HepG2 (cell line): ENCODE results near the gene CXCR5. TPM values are rescaled to one million over a fixed set of nuclear protein-coding genes. Genes with fewer than 3 reads are reported as not detected.

Source experiments
- FOXA1 ChIP-seq, 2 experiments: fragments of 450-650 bp in 1 of 2; sonication (generic) in 1 of 2; formaldehyde crosslinking in 1 of 2; IDR thresholded peaks; 2 replicates each; pipeline versions ENCODE4 v1.4.0 to v1.6.1; 2016 to 2020; ENCODE audit warnings: missing genetic modification reagents in 1 of 2
- HNRNPUL1 ChIP-seq: fragments of 200-400 bp; formaldehyde crosslinking; IDR thresholded peaks from 2 replicates; pipeline ENCODE4 v1.6.1; 2017; ENCODE audit warnings: low read depth, mild to moderate bottlenecking, low read length, moderate library complexity
- IKZF1 ChIP-seq: fragments of 450-650 bp; IDR thresholded peaks from 2 replicates; pipeline ENCODE4 v1.7.1; 2016
- ISL2 ChIP-seq: sonication (generic); formaldehyde crosslinking; IDR thresholded peaks from 2 replicates; pipeline ENCODE4 v1.5.0; 2020; ENCODE audit warnings: missing genetic modification reagents
- NCOR1 ChIP-seq: fragments of 200-600 bp; sonication (generic); IDR thresholded peaks from 2 replicates; pipeline ENCODE4 v1.7.0; 2017; ENCODE audit warnings: antibody characterized with exemption, low read length, borderline replicate concordance
- NFE2 ChIP-seq: sonication (generic); formaldehyde crosslinking; IDR thresholded peaks from 2 replicates; pipeline ENCODE4 v1.4.0; 2020; ENCODE audit warnings: missing genetic modification reagents
- PTBP1 ChIP-seq: fragments of 200-400 bp; formaldehyde crosslinking; IDR thresholded peaks from 2 replicates; pipeline ENCODE4 v1.6.1; 2018; ENCODE audit warnings: low read length, low read depth; ENCODE audit not compliant: poor library complexity, severe bottlenecking
- SRF ChIP-seq: IDR thresholded peaks from 2 replicates; pipeline ENCODE4 v1.6.1; 2011; ENCODE audit warnings: mild to moderate bottlenecking, low read depth, low read length, moderate library complexity
- SRSF4 ChIP-seq: fragments of 200-400 bp; formaldehyde crosslinking; IDR thresholded peaks from one replicate; pipeline ENCODE4 v1.6.1; 2018; ENCODE audit warnings: mild to moderate bottlenecking, low read depth, low read length, moderate library complexity; ENCODE audit not compliant: poor library complexity, severe bottlenecking
- ZBTB7A ChIP-seq: sonication (generic); formaldehyde crosslinking; IDR thresholded peaks from 2 replicates; pipeline ENCODE4 v1.8.0; 2022; ENCODE audit warnings: mild to moderate bottlenecking, missing genetic modification reagents
- ZNF136 ChIP-seq: sonication (generic); formaldehyde crosslinking; IDR thresholded peaks from 2 replicates; pipeline ENCODE4 v1.8.1; 2022; ENCODE audit warnings: low read depth, mild to moderate bottlenecking, moderate library complexity, missing genetic modification reagents
- ZNF430 ChIP-seq: sonication (generic); formaldehyde crosslinking; IDR thresholded peaks from 2 replicates; pipeline ENCODE4 v1.9.0; 2021; ENCODE audit warnings: mild to moderate bottlenecking, missing genetic modification reagents
- ZNF724P ChIP-seq: sonication (generic); formaldehyde crosslinking; IDR thresholded peaks from 2 replicates; pipeline ENCODE4 v1.8.0; 2022; ENCODE audit warnings: missing genetic modification reagents, borderline replicate concordance
- ZNF766 ChIP-seq: sonication (generic); formaldehyde crosslinking; IDR thresholded peaks from 2 replicates; pipeline ENCODE4 v1.5.0; 2020; ENCODE audit warnings: missing genetic modification reagents, borderline replicate concordance
- ZSCAN5A ChIP-seq: sonication (generic); formaldehyde crosslinking; IDR thresholded peaks from 2 replicates; pipeline ENCODE4 v1.8.0; 2022; ENCODE audit warnings: mild to moderate bottlenecking, missing genetic modification reagents, borderline replicate concordance
- polyA plus RNA-seq, 8 experiments: library from polyadenylated mRNA; depleted of rRNA in 3 of 8; stranded (reverse) in 7 of 8; unstranded in 1 of 8; fragments of >200 nt; fragmentation: Illumina TruSeq in 4 of 8; extraction: Trizol in 4 of 8; gene quantifications; 2 replicates each; pipeline versions ENCODE4 v1.2.1 to v1.2.3, GENCODE V29; 2011 to 2016; ENCODE audit warnings: low read depth in 4 of 8, missing spikeins in 1 of 8, mixed read lengths in 1 of 8; ENCODE audit not compliant: insufficient read depth in 1 of 8
- total RNA-seq, 5 experiments: library from RNA; depleted of rRNA; stranded (reverse); fragments of >200 nt; fragmentation: Illumina TruSeq; extraction: Trizol; gene quantifications; 2 replicates each; pipeline ENCODE4 v1.2.3, GENCODE V29; 2016; ENCODE audit warnings: low read depth in 1 of 5
- TF ChIP-seq, protein P1 (sequence below): IDR thresholded peaks from 2 replicates; pipeline ENCODE4 v1.6.1; 2018; ENCODE audit warnings: missing genetic modification reagents, mild to moderate bottlenecking, missing compliant biosample characterization
- TF ChIP-seq, protein P2 (sequence below): sonication (generic); formaldehyde crosslinking; IDR thresholded peaks from 2 replicates; pipeline ENCODE4 v1.4.0; 2020; ENCODE audit warnings: missing genetic modification reagents, borderline replicate concordance
- TF ChIP-seq, protein P3 (sequence below): sonication (generic); formaldehyde crosslinking; IDR thresholded peaks from 2 replicates; pipeline ENCODE4 v1.8.0; 2022; ENCODE audit warnings: missing genetic modification reagents, low read depth, mild to moderate bottlenecking, borderline replicate concordance
- TF ChIP-seq, protein P4 (sequence below): sonication (generic); formaldehyde crosslinking; IDR thresholded peaks from 2 replicates; pipeline ENCODE4 v1.4.0; 2020; ENCODE audit warnings: mild to moderate bottlenecking, missing genetic modification reagents

The CXCR5 gene
- total and polyA plus RNA-seq, 2 of the 13 experiments (the other 11 are each of a cell fraction or from before 2014, with no cell fraction given): not detected

- TF ChIP-seq ZNF136 (no peak), SRF (no peak), ISL2 (CRISPR knock-in tag) (no peak), ZSCAN5A (CRISPR knock-in tag) (no peak), ZNF724P (no peak), HNRNPUL1 (no peak), ZBTB7A (CRISPR knock-in tag) (0 out of 2 replicates have a peak, but pooled peaks have one; percentile 26), FOXA1 (IDR thresholded peaks at IDR 0.05) (no peak), FOXA1 (CRISPR knock-in tag; IDR thresholded peaks at IDR 0.05) (peak; percentile 24; the same call in 1 of the 2 replicates), ZNF766 (no peak), IKZF1 (no peak), ZNF430 (no peak), SRSF4 (no peak), PTBP1 (no peak), NFE2 (CRISPR knock-in tag) (no peak), NCOR1 (no peak)
- TF ChIP-seq, protein P1, sequence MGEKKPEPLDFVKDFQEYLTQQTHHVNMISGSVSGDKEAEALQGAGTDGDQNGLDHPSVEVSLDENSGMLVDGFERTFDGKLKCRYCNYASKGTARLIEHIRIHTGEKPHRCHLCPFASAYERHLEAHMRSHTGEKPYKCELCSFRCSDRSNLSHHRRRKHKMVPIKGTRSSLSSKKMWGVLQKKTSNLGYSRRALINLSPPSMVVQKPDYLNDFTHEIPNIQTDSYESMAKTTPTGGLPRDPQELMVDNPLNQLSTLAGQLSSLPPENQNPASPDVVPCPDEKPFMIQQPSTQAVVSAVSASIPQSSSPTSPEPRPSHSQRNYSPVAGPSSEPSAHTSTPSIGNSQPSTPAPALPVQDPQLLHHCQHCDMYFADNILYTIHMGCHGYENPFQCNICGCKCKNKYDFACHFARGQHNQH: peak; percentile 50; the same call in 1 of the 2 replicates
- TF ChIP-seq, protein P2, sequence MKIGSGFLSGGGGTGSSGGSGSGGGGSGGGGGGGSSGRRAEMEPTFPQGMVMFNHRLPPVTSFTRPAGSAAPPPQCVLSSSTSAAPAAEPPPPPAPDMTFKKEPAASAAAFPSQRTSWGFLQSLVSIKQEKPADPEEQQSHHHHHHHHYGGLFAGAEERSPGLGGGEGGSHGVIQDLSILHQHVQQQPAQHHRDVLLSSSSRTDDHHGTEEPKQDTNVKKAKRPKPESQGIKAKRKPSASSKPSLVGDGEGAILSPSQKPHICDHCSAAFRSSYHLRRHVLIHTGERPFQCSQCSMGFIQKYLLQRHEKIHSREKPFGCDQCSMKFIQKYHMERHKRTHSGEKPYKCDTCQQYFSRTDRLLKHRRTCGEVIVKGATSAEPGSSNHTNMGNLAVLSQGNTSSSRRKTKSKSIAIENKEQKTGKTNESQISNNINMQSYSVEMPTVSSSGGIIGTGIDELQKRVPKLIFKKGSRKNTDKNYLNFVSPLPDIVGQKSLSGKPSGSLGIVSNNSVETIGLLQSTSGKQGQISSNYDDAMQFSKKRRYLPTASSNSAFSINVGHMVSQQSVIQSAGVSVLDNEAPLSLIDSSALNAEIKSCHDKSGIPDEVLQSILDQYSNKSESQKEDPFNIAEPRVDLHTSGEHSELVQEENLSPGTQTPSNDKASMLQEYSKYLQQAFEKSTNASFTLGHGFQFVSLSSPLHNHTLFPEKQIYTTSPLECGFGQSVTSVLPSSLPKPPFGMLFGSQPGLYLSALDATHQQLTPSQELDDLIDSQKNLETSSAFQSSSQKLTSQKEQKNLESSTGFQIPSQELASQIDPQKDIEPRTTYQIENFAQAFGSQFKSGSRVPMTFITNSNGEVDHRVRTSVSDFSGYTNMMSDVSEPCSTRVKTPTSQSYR (CRISPR knock-in tag): 0 out of 2 replicates have a peak, but pooled peaks have one; percentile 16
- TF ChIP-seq, protein P3, sequence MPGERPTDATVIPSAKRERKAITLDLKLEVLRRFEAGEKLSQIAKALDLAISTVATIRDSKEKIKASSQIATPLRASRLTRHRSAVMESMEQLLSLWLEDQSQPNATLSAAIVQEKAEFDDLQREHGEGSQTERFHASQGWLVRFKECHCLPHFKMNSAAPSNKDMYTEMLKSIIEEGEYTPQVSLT (CRISPR knock-in tag): no peak
- TF ChIP-seq, protein P4, sequence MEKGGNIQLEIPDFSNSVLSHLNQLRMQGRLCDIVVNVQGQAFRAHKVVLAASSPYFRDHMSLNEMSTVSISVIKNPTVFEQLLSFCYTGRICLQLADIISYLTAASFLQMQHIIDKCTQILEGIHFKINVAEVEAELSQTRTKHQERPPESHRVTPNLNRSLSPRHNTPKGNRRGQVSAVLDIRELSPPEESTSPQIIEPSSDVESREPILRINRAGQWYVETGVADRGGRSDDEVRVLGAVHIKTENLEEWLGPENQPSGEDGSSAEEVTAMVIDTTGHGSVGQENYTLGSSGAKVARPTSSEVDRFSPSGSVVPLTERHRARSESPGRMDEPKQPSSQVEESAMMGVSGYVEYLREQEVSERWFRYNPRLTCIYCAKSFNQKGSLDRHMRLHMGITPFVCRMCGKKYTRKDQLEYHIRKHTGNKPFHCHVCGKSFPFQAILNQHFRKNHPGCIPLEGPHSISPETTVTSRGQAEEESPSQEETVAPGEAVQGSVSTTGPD (CRISPR knock-in tag): no peak
These were observed 23.7 kb downstream of the CXCR5 start (continued) for GRCh38 chr11:118907051-118908042.
